GM19455 (cell line): ENCODE data around the gene STN1.

ENCODE experiments used
- ATAC-seq: cut with Tn5 transposase; IDR thresholded peaks from one replicate; pipeline ENCODE4 v1.9.1; 2021; ENCODE audit not compliant: unreplicated experiment

Gene STN1, protein sequence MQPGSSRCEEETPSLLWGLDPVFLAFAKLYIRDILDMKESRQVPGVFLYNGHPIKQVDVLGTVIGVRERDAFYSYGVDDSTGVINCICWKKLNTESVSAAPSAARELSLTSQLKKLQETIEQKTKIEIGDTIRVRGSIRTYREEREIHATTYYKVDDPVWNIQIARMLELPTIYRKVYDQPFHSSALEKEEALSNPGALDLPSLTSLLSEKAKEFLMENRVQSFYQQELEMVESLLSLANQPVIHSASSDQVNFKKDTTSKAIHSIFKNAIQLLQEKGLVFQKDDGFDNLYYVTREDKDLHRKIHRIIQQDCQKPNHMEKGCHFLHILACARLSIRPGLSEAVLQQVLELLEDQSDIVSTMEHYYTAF

DNA sequence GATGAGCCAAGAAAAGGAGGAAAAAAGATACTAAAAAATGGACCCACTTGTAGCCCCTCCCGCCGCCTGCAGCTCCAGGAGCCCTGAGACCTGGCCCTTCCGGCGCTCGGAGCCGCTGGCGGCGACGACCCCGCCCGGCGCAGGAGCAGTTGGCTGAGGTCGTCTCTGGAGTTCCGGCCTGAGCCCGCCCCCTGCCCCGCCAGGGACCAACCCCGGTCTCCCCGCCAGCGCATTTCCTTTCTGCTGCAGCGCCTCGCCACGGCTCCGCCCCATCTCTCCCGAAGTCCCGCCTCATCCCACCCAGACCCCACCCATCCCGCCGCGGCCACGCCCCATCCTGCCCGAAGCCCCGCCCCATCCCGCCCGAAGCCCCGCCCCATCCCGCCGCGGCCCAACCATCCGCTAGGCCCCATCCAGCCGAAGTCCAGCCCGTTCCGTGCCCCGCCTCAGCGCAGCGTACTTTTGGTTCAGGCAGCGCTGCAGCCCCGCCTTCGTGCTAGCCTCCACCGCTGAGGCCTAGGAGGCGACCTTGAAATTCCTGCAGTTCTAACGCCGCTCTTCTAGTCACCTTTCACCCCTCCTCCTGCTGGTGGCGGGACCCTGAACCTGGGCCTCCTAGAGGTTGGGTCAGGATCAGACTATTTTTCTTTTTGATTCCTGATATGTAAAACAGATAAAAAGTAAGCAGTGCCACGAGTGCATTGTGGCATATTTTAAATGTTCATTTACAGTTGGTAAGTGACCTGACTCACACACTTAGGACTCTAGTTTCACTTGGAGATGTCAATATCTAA is at the start of gene STN1:
STN1 (minus strand) TSS at position 132 of the 794 bp plus-strand sequence. CDS start 590 bp downstream, outside the sequence.
- peak; percentile 90 for ATAC-seq

DNA sequence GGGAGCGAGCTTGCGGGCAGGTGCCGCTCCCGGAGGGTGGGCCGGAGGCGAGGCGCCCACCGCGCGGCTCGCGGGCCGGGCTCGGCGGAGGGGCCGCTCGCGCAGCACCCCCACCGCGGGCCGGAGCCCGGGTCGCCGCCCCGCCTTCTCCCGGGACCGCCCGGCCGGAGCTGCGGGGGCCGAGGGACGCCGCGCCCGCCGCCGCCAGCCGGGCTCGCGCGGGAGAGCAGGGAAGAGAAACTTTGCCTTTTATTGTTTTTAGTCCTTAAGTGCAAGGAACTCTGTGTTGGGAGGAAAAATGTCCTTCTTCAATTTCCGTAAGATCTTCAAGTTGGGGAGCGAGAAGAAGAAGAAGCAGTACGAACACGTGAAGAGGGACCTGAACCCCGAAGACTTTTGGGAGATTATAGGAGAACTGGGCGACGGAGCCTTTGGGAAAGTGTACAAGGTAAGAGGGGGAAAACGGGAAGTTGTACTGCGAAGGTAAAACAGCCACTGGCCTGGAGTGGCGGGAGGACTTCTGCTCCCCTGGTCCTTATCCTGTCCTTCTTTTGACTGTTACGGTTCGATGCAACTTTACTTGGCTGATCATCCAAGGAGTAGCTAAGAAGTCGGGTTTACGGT is 49.6 kb upstream of the STN1 start:
- peak; percentile 40 for ATAC-seq

DNA sequence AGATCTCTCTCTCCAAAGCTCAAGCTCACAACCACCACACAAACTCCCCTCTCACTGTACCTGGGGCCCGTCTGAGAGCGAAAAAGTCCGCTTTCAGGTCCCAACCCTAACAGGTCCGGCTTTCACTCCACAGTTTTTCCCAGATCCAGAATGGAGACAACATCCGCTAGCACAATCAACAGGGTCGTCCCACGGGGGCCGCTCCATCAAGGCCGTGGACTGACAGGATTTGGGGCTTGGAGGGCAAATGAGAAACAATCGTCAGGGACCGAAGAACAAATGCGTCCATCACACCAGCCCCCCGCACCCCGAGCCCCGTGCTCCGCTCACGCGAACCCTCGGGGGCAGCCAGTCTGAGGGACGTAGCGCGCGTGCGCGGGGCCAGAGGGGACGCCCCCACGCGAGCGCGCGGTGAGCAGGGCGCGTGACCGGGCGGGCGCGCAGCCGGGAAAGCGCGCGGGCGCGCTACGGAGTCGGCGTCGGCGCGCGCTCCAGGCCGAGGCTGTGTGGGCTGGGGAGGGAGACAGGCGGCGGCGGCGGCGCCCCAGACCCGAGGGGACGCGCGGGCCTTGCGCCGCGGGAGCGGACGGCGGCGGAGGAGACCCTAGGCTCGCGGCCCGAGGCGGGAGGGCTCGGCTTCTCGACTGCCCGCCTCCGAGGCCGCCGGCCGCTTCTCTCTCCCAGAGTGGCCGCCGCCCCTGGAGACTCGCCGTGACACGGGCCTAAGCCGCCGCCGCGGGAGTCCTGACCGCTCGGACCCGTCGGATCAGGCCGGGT is 48.9 kb upstream of the STN1 start, which contains the start of gene SLK:
SLK (plus strand) TSS at position 470 of the 777 bp plus-strand sequence. CDS start 606 bp downstream, outside the sequence.
- peak; percentile 80 for ATAC-seq

DNA sequence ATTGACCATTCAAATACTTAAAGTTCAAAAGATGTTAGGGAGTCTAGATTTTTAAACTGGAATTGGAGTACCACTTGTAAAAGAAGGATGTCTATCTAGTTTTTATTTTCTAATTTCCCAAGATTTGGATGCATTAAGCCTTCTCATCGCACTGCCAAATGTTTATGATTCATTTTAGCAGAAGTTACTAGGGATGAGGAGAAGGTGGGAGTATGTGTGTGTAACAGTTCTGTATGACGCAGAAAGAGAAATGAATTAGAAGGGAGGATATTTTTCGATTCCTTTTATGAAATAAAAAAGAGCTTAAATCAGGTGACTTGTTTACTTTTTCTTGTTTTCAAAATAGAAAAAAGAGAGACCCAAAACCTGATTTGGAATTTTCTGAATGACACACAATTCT is 42.1 kb upstream of the STN1 start:
- ATAC-seq = no peak

DNA sequence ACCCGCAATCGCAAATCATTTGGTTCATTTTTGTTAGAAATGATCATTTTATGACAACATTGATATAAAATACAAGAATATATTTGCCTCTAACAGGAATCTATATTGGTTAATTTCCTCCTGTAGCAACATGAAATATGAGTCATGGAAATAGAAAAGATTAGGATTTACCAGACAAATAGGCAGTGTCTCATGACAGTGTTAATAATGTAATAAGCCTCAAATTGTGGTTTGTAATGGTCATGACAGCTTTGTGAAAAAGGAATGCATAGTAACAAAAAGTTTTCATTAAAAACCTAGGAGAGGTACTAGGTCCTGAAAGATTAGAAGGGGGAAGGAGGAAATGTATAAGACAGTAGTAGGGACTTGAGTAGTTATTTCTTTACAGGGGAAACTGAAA is 41.0 kb upstream of the STN1 start:
- ATAC-seq = no peak

DNA sequence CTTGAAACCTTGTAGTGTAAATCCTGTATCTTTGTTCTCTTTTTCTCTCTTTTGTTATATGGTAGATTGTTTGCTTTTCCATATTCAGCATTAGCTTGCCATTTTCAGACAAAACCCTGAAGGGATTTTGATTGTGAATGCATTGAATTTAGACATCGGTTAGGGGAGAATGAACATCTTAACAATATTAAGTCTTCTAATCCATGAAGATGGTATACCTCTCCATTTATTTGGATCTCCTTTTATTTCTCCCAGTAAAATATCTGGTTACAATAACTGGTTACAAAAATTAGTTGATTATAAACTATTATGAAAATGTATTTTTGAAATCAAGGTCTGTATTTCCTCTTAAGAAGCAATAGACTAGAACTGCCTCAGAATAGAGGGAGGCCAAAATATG is 36.6 kb upstream of the STN1 start:
- ATAC-seq = no peak

DNA sequence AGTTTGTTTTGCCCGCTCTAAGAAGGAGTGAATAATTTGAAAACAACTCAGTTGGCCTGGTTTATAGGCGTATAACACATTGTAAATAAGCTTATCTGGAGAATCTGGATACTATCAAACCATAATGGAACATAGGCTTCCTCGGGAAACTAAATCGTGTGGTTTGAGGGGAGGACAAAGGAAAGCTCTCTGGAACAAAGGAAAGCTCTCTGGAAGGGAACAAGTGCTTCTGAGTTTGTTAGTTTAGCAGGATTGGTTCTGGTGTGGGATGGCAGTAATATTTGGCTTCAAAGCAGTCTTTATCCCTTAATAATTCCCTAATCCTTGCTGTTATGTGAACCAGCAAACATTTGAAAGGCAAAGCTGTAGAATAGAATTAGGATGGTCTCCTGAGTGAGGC is 34.0 kb upstream of the STN1 start:
- ATAC-seq = no peak

DNA sequence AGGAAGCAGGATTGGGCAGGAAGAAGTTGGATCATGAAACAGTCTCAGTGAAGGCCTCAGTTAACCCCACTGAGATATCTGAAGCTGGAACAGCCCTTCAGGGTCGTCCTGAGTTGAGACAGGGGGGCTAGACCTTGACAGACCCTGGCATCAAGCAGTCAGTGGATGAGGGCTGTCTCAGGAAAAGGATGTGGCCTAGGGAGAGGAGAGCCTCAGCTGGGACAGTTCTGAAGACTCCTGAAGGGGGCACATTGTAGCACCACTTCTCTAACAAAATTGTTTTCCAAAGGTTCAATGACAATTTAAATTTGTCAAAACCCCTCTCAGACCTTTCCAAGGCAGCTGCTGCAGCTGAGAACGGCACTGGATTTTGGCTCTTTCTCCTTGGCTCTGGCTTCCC is 33.2 kb upstream of the STN1 start:
- no peak for ATAC-seq

DNA sequence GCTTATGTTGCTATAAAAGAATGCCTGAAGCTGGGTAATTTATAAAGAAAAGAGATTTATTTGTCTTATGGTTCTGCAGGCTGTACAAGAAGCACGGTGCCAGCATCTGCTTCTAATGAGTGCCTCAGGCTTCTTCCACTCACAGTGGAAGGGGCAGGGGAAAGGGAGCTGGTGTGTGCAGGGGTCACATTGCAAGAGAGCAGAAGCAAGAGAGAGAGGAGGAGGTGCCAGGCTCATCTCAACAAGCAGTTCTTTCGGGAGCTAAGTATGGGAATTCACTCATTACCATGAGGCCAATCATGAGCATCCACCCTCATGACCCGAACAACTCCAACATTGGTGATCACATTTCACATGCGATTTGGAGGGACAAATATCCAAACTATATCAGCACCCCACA is 31.7 kb upstream of the STN1 start:
- ATAC-seq = no peak

DNA sequence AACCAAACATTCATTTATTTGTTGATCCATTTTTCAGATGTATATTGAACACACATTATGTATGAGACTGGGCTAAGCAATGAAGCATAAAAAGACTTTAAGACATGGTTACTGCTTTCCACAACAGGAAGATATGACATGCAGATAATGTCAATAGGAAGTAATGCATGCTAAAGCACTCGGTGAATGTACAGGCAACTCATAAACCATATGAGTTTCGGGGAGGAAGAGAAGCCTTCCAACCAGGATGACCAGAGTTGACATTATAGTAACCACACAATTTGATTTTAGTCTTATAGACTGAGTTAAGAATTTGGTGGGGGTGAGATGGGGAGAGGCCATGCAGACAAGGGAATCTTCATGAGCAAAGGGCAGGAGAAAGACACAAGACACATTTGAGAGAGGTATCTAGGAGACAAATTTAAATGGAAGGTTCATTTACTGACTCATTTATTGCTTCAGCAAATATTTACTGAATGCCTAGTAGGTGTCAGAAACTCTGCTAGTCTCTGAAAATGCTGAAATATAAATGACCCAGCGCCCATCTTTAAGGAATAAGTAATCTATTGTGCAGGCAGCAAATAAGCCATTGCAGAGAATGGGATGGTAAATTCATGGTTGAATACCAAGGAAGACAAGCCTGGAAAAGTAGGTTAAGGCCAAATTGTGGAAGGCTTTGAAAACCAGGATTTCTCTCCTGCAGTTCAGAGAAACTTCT is 30.0 kb upstream of the STN1 start:
- ATAC-seq = no peak

DNA sequence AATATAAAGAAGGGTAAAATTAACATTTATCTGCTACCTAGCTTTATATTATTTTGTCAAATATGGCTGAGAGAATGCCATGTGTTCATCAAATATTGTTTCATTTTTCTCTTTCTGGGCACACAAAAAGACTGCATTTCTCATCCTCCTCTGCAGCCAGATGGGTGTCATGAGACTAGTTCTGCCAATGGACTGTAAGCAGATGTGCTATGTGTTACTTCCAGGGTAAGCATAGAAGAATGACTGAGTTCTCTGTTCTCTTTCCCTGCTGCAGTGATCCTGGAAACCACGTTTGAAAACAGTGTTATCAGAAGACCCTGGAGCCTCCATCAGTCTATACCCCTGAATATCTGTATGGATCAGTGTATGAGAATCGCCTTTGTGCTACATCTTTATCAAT is 24.9 kb upstream of the STN1 start:
- ATAC-seq = no peak

DNA sequence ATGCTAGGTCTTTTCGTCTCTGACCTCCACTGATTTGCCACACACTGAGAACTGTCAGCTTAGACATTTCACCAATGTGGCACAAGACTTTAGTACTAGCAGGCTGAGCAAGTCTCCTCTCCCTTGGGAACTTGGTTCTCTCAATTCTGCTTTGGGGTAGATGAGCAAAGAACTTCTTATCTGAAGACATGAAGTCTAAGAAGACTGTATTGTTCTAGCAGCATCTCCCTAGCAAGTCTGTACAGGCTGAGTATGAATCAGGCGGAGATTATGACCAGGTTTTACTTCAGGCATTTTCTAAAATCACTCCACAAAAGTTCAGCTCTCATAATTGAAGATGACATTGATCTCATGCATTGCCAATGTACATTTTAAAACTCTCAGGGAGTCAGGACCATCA is 23.8 kb upstream of the STN1 start:
- no peak for ATAC-seq

DNA sequence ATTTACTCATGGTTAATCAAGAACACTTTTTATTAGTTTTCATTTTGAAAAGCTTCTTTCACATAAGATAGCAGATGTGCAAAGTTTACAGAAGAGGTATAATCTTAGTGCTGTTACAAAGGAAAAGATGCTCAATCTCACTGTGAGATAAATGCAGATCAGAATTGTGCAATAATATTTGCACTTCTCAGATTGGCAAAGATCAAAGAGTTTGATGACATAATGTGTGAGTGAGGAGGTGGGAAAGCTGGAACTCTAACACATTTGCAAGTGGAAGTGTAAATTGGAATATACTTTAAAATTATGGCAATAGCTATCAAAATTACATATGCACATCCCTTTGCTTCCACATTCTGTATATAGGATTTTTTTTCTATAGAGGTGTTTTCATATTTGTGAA is 21.5 kb upstream of the STN1 start:
- ATAC-seq = no peak

DNA sequence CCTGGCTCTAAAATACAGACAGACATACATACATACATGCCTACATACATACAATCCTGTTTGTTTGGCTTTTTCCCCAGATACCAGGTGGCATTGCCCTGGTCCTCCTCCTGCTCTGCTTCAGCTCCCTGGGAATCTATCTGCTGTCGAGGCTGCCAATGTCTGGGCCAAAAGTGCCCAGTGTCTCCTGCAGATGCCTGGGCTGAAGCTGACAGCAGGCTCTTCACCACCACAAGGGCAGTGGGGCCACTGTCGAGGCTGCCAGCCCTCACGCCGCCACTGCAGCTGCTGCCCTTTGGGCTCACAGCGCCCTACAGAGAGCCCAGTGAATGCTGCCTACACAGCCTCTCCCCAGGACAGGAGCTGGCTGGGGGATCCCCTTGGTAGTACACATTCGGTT is 18.0 kb upstream of the STN1 start:
- ATAC-seq = no peak

DNA sequence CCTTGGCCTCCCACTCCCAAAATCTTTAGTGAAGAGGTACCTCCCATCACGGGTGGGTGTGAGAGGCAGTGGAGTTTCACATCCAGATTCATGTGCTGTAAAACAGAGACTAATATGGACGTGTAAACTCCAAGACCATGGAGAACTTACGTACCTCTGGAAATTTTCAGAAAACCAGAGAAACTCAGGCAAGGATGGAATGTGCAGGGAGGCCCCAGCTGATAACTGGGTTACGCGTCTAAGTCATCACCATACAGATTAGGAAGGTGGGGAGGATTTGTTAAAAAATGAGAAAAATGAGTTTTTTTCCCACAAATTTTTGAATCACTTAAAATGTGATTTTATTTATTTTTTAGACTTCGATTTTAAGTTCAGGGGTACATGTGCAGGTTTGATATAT is 16.3 kb upstream of the STN1 start:
- ATAC-seq = no peak

DNA sequence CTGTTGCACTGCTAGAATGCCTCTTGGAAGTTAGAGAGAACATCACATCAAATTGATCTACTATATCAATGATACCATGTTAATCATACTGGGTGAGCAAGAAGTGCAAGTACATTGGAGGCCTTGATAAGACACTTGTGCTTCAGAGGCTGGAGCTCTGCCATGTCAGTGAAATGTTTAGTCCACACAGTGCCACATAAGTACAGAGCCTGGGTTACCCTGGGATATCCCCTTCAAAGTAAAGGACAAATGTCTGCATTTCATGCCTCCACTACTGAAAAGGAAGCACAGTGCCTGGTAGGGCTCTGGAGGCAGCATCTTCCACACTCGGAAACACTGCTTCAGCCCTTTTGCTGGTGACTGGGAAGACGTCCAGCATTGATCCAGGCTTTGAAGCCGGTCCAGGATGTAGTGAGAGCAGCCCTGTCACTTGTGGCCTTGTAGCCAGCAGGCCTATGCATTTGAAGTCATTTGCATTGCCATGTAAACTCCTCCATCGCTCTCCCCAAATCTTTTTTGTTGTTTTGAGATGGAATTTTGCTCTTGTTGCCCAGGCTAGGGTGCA is 15.7 kb upstream of the STN1 start:
- ATAC-seq = no peak

DNA sequence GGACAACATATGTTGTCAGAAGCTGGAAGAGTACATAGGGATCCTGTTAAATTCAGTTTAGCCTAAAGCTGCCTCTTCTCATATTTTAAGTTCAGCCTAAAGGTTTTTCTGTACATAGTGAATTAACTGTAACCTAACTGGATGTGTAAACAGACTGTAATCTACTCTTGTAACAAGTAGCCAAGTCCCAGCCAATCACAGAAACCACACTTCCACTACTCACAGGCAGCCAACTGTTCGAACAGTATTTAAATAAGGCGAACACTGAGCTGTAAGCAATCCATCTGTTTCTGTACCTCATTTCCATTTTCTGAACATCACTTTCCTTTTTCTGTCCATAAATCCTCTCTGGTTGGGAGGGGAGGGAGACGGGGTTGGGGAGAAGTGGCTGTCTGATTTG is 15.0 kb upstream of the STN1 start:
- ATAC-seq = no peak

DNA sequence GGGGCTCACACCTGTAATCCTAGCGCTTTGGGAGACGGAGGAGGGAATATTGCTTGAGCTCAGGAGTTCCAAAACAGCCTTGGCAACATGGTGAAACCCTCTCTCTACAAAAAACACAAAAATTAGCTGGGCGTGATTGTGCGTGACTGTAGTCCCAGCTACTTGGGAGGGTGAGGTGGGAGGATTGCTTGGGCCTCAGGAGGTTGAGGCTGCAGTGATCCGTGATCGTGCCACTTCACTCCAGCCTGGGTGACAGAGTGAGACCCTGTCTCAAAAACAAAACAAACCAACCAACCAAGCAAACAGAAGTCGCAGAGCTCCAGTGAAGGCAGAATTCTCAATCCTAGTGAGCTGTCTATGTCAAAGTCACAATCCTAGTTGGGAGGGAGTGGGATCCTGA is 14.3 kb upstream of the STN1 start:
- ATAC-seq = no peak

DNA sequence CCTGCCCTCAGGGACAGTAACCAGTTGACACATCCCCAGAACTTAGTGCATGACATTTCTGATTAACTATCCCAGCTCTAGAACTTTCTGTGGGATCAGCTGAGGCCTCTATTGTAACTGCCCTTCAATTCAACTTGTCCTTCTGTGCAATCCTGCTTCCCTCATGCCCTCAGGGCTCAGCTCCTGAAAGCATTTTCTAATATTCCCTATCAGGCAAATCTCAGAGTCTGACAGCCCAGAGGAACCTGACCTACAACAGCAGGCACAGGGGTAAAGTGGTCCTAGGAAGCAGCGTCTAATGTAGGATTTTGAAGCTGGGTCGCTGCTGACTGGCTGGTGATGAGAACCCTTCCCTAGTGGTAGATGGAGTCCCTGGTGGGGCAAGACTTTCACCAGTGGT is 13.6 kb upstream of the STN1 start:
- no peak for ATAC-seq

DNA sequence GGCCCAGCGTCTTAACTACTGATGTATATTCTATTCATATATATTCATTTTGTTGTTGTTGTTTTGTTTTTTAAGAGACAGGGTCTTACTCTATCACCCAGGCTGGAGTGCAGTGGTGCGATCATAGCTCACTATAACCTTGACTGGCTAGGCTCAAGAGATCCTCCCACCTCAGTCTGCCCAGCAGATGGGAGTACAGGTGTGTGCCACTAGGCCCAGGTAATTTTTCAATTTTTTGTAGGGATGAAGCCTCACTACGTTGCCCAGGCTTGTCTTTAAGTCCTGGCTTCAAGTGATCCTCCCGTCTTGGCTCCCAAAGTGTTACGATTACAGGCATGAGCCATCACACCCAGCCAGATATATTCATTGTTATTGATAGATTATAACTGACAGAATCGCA is 12.9 kb upstream of the STN1 start:
- ATAC-seq = no peak
